ENCODE results near the gene UNC79.

GRCh38 chr14:93716746-93717667, 286.3 kb downstream of the UNC79 start:
- TF ChIP-seq CTCF (IDR thresholded peaks at IDR 0.05): no peak
- no peak for TF ChIP-seq POLR2A (IDR thresholded peaks at IDR 0.05)

All from Peyer's patch (tissue), 4 donors.